IMR-90 (cell line): ENCODE data around the gene ACE.

Experiments used
- BHLHE40 ChIP-seq: fragments of 150-350 bp; IDR thresholded peaks from 2 replicates; pipeline ENCODE4 v1.6.1; 2016; ENCODE audit warnings: mild to moderate bottlenecking, low read depth, low read length
- CEBPB ChIP-seq: IDR thresholded peaks from 2 replicates; pipeline ENCODE4 v1.6.1; 2012; ENCODE audit warnings: low read depth, low read length, improper control_type of control experiment
- CTCF ChIP-seq: conservative IDR thresholded peaks from 2 replicates; pipeline ENCODE4 v1.5.1; 2012; ENCODE audit warnings: mild to moderate bottlenecking, low read depth, low read length, improper control_type of control experiment
- ELK1 ChIP-seq: fragments of 150-350 bp; IDR thresholded peaks from 2 replicates; pipeline ENCODE4 v1.6.1; 2016; ENCODE audit warnings: low read depth, mild to moderate bottlenecking, low read length, moderate library complexity, borderline replicate concordance
- MAFK ChIP-seq: IDR thresholded peaks from 2 replicates; pipeline ENCODE4 v1.6.1; 2012; ENCODE audit warnings: low read depth, low read length, improper control_type of control experiment
- MAZ ChIP-seq: IDR thresholded peaks from 2 replicates; pipeline ENCODE4 v1.6.1; 2012; ENCODE audit warnings: low read depth, mild to moderate bottlenecking, low read length, improper control_type of control experiment, moderate library complexity, borderline replicate concordance
- MXI1 ChIP-seq: IDR thresholded peaks from 2 replicates; pipeline ENCODE4 v1.6.1; 2012; ENCODE audit warnings: low read depth, mild to moderate bottlenecking, low read length, moderate library complexity, borderline replicate concordance
- NFE2L2 ChIP-seq: fragments of 150-350 bp; IDR thresholded peaks from 2 replicates; pipeline ENCODE4 v1.6.1; 2016; ENCODE audit warnings: low read depth, mild to moderate bottlenecking, low read length
- POLR2A ChIP-seq: IDR thresholded peaks from 2 replicates; pipeline ENCODE4 v1.6.1; 2012; ENCODE audit warnings: mild to moderate bottlenecking, low read depth, low read length
- RAD21 ChIP-seq: IDR thresholded peaks from 2 replicates; pipeline ENCODE4 v1.6.1; 2012; ENCODE audit warnings: low read length, improper control_type of control experiment
- USF2 ChIP-seq: fragments of 150-350 bp; IDR thresholded peaks from 2 replicates; pipeline ENCODE4 v1.6.1; 2017; ENCODE audit warnings: mild to moderate bottlenecking, antibody characterized with exemption, low read length, low read depth

GRCh38 chr17:63444457-63444856, 32.4 kb upstream of the ACE start:
- TF ChIP-seq ELK1 (no peak), CTCF (no peak), MAFK (no peak), NFE2L2 (no peak), POLR2A (no peak), MXI1 (no peak), USF2 (no peak), RAD21 (no peak), BHLHE40 (no peak), CEBPB (no peak), MAZ (no peak)
